GM19455 (cell line): ENCODE data around the gene IRS1.

Experiments
- ATAC-seq: cut with Tn5 transposase; IDR thresholded peaks from one replicate; pipeline ENCODE4 v1.9.1; 2021; ENCODE audit not compliant: unreplicated experiment

IRS1 gene

GRCh38 chr2:226791056-226791486, 8.5 kb downstream of the IRS1 start:
- peak; percentile 70 for ATAC-seq

DNA sequence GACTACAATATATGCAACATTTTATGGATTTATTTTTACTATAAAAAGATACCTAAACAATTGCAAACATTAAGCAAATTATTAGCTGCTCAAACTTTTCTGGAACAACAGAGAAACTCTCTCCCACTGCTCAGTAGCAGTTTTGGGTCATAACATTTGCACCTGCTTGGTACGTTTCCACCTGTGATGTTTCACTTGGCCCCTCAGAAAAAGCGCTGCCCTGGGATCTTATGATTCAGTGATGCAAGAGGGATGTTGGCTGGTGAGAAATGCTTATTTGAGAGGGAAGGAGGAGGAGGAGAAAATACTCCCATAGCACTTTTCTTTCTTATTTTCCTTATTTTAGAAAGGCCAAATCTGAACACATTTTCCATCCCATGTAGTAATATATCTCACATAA, 9.2 kb downstream of the IRS1 start:
- ATAC-seq, result no peak

DNA sequence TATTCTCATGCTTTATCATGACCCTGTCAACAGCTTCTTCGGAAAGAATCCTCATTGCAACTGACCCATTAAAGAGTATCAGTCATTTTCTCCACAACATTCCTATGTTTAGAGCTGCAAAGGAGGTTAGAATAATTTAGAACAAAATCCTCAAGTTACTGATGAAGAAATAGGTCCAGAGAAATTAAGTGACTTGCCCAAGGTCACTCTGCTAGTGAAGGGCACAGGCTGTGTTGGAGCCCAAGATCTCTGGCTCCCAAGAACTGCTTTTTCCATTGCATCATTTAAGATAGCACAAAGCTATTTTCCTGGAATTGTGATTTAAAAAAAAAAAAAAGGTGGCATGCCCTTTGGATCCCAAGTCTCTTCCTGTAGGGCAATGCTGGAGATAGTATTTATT, 9.6 kb downstream of the IRS1 start:
- no peak for ATAC-seq

- no peak for ATAC-seq
These were observed 10.6 kb downstream of the IRS1 start for GRCh38 chr2:226788881-226789490.

- no peak for ATAC-seq
These were observed 11.6 kb downstream of the IRS1 start for GRCh38 chr2:226788064-226788463.

- ATAC-seq, result no peak
These were observed 15.7 kb downstream of the IRS1 start for GRCh38 chr2:226783885-226784284.

DNA sequence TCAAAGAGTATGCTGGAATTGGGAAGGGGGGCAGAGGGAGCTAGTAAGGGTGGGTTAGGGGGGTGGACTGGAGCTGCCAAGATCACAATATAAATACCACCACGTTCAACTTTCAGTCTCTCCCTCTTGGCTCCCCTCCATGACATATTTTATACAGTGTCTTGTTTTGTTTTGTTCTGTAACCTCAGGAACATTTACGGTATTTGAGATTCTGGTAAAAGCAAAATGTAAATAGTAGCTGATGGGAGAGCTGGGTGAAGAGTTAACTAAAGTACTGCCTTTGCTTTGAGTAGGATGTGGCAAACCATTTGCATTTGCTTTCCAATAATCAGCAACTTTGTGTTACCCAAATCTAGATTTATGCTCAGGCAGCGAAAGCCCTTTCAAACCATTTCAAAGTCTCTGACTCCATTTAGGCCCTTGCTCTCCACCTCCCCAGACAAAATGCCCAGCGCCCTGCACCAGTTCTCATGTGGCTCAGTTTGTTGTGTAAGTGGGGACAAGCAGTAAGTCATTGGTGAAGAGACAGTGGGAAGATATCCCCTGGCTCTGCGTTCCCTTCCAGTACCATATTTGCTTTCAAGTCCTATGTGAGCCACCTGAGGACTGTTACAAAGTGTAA, 17.4 kb downstream of the IRS1 start:
- no peak for ATAC-seq

DNA sequence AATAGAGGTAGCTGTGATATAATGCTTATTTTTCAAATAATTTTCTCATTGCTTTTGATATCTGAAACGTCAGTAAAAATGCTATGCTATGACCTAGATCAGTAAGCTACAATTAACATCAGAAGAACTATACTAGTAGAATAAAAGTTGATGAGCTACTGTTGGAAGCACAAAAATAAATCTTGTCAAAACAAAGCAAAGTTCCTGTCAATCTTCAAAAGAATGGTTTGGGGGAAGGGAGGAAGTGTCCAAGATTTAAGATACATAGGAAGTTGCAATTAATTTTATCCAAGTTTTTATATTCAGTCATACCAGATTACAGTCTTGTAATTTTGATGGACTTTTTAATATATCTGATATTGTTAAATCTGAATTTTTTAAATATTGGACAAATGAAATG, 19.2 kb downstream of the IRS1 start:
- ATAC-seq, result no peak

- no peak for ATAC-seq
These were observed 22.0 kb downstream of the IRS1 start for GRCh38 chr2:226777611-226778010.

GRCh38 chr2:226776104-226776503, 23.5 kb downstream of the IRS1 start:
- no peak for ATAC-seq

- ATAC-seq, result no peak
These were observed 24.5 kb downstream of the IRS1 start for GRCh38 chr2:226775032-226775509.

DNA sequence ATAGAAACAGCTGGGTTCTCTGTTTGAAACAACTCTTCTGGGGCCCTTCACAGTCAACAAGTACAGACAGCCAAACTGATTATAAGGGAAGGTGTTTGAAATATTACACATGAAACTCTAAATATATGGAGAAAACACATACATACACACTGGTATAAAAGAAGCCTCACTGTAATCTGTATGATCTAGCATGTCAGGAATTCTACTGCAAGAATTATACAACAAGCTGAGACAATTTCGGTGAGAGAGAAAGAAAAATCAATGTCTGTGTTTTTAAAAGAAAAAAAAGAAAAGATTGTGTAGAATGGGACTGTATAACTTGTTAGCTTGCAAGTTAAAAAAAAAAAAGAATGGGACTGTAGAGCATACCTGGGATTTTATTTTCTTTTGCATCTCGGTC, 26.3 kb downstream of the IRS1 start:
- peak; percentile 12 for ATAC-seq

GRCh38 chr2:226772389-226773179, 27.0 kb downstream of the IRS1 start:
- peak; percentile 97 for ATAC-seq

GRCh38 chr2:226771067-226771466, 28.6 kb downstream of the IRS1 start:
- ATAC-seq, result no peak

GRCh38 chr2:226767056-226767813, 32.4 kb downstream of the IRS1 start:
- no peak for ATAC-seq

DNA sequence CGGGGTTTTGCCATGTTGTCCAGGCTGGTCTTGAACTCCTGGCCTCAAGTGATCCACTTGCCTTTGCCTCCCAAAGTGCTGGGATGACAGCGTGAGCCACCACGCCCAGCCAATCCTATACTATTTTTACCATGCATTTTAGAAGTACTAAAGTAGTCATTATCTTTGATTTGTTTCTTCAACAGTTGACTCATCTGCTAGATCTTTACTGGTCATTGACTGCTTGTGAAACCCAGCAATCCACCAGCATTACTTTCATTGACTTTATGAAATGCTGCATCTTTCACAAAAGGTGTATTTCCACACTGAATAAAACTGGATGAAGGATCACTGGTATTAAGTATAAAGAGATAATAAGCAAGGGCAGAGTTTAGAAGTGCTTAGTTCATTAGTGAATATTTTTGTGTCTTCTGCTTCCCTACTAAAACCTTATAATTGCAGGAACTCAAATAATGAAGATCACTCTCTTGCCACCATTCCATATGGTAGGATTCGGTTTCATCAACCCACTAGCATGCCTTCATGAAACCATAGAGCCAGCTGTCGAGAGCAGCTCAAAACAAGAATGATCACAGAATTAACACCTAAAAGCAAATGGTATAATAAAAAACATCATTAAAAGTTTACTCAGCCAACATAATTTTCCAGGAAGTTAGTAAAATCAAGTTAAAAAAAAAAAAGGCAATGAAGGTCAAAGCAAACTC, 33.1 kb downstream of the IRS1 start:
- ATAC-seq, result no peak

DNA sequence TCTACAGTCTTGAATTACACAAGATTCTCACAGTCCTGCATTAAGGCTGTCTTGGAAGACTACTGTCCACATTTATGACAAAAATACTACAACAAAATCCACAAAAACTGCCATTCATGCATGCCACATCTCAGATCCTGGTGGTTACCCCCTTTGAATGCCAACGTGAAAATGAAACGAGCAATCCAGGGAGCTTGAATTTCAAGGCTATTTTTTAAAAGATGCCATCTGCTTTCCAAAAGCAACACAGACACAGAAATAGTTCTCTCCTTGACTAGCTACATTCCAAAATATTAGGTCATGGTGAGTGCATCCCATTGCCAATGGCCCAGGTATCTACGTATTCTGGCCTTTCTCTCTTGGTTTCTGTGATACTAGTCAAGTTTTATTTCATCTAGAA, 36.3 kb downstream of the IRS1 start:
- no peak for ATAC-seq

DNA sequence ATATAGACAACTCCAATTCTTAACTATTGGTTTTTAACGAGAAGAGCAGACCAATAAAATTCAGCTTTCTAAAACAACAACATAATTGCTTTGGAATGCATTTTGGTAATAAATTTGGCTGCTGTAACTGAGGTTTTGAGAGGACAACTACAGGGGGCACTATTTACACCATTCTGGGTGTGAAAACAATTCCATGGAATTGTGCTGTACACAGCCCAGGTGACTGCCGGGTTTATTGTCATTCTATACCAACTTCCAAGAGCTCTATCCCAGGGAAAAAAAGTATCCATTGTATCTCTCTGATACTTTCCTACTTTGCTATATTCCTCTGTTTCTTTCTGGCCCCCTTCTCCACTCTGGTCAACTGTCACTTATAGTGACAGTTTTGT, 38.4 kb downstream of the IRS1 start:
- no peak for ATAC-seq

DNA sequence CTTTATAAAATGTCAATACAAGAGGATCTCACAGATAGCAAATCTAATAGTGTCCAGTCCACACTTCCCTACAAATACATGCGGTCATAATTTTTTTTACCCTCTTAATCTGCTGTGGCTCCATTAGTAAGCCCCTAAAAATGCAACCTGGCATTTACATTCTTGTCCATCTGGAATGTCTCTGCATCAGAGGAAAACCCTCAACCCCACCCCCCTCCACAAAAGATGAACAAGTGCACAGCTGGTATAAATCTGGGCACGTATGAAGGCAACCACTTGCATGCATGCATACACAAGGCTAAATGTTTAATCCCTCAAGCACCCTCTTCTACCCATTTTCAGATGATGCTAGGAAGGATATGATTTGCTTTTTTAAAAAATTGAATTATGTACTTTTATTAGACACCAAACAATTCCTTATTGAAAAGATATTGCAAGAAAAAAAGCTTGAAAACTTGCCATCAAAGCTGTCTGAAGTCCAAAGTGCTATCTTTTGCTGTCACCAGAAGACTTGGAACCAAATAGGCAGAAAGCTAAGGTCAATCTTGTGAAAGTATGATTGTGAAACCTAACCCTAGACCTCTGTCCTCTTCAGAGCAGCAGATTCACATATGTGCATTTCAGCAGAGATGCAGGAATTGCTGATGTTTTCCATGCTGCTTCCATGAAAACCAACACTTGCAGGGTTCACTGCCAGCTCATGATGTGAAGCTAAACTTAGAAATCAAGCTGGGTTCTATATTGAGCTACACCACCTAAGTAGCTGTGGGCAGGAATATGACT, 39.0 kb downstream of the IRS1 start:
- ATAC-seq, result no peak

DNA sequence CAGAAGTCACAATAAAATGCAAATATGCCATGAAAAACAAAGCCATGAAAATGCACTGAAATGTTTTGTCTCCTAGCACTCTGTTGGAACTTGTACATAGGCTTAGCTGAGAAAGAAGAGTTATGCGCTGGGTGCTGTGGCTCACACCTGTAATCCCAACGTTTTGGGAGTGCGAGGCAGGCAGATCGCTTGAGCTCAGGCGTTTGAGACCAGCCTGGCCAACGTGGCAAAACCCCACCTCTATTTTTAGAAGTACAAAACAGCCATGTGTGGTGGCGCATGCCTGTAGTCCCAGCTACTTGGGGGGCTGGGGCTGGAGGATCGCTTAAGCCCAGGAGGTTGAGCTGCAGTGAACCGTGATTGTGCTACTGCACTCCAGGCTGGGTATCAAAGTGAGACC, 39.9 kb downstream of the IRS1 start:
- ATAC-seq, result no peak
